OCI-LY7 (cell line): ENCODE data around the gene TGFBRAP1. TPM values are rescaled to one million over a fixed set of nuclear protein-coding genes. Genes with fewer than 3 reads are reported as not detected.

Source experiments
- BruUV-seq: library from RNA; stranded (reverse); fragments of 400-500 nt; replicated peaks from 2 replicates; lab custom pipeline; 2021; lab: Mats Ljungman, UMichigan
- CTCF ChIA-PET: fragments of 300-600 bp; sonication (Branson Sonifier 250); formaldehyde crosslinking; loops from one replicate; lab custom pipeline; 2022; ENCODE audit warnings: antibody characterized with exemption; ENCODE audit not compliant: unreplicated experiment; lab: Charles Lee
- POLR2A ChIA-PET: fragments of 300-600 bp; sonication (Branson Sonifier 250); formaldehyde crosslinking; loops from one replicate; lab custom pipeline; 2022; ENCODE audit warnings: antibody characterized with exemption; lab: Charles Lee
- DNase-seq: peaks from one replicate; pipeline ENCODE4 v3.0.0-alpha.2; 2015; ENCODE audit warnings: low spot score
- H2AFZ ChIP-seq: fragments of 200-600 bp; sonication (generic), shearing (Covaris generic); 2 replicates; pipeline ENCODE4 v1.6.1; 2014; ENCODE audit warnings: mild to moderate bottlenecking, antibody characterized with exemption, low read length, moderate library complexity
- H3K27ac ChIP-seq: fragments of 200-600 bp; sonication (generic); 2 replicates; pipeline ENCODE4 v1.5.1; 2014; ENCODE audit warnings: mixed run types, low read depth, mild to moderate bottlenecking, moderate library complexity, low read length, inconsistent platforms; ENCODE audit not compliant: poor library complexity, severe bottlenecking
- H3K36me3 ChIP-seq: fragments of 200-600 bp; sonication (generic); 2 replicates; pipeline ENCODE4 v1.6.1; 2014; ENCODE audit warnings: mild to moderate bottlenecking, antibody characterized with exemption, low read length, moderate library complexity, mixed read lengths; ENCODE audit not compliant: insufficient read depth
- H3K4me1 ChIP-seq: fragments of 200-600 bp; sonication (generic); 2 replicates; pipeline ENCODE4 v1.5.1; 2014; ENCODE audit warnings: mild to moderate bottlenecking, low read length; ENCODE audit not compliant: insufficient read depth, poor library complexity, severe bottlenecking
- H3K4me2 ChIP-seq: fragments of 200-600 bp; sonication (generic); 2 replicates; pipeline ENCODE4 v1.6.1; 2014; ENCODE audit warnings: mild to moderate bottlenecking, low read length
- H3K4me3 ChIP-seq: fragments of 200-600 bp; sonication (generic); 2 replicates; pipeline ENCODE4 v1.5.1; 2014; ENCODE audit warnings: mild to moderate bottlenecking, low read depth, low read length; ENCODE audit not compliant: poor library complexity, severe bottlenecking
- H3K79me2 ChIP-seq: fragments of 200-600 bp; sonication (generic); 2 replicates; pipeline ENCODE4 v1.6.1; 2016; ENCODE audit warnings: low read depth, mild to moderate bottlenecking, low read length, moderate library complexity, mixed read lengths; ENCODE audit not compliant: insufficient read depth
- H3K9me2 ChIP-seq: fragments of 200-600 bp; sonication (generic); 2 replicates; pipeline ENCODE4 v1.6.1; 2016; ENCODE audit warnings: mild to moderate bottlenecking, low read length, mixed read lengths; ENCODE audit not compliant: insufficient read depth
- H3K9me3 ChIP-seq: fragments of 200-600 bp; sonication (generic); 2 replicates; pipeline ENCODE4 v1.6.1; 2014; ENCODE audit warnings: mild to moderate bottlenecking, mixed run types, low read length, mixed read lengths
- H4K20me1 ChIP-seq: fragments of 200-600 bp; sonication (generic); 2 replicates; pipeline ENCODE4 v1.6.1; 2014; ENCODE audit warnings: mild to moderate bottlenecking, antibody characterized with exemption, low read length, moderate library complexity, mixed read lengths; ENCODE audit not compliant: insufficient read depth
- EZH2phosphoT487 ChIP-seq: fragments of 200-600 bp; sonication (generic); IDR thresholded peaks from 2 replicates; pipeline ENCODE4 v1.6.1; 2018; ENCODE audit warnings: low read depth, borderline replicate concordance, mild to moderate bottlenecking, mixed run types, antibody characterized with exemption, low read length, moderate library complexity, mixed read lengths
- intact Hi-C: fragments of 100-400 bp; cut with micrococcal nuclease; formaldehyde crosslinking; loops from one replicate; pipeline ENCODE4 v1.10.0; 2022; ENCODE audit not compliant: unreplicated experiment
- total RNA-seq, 2 experiments: library from RNA; depleted of rRNA in 1 of 2; stranded (reverse); fragments of >200 nt in 1 of 2; shearing (Covaris generic) in 1 of 2; gene quantifications; 2 replicates each; pipeline ENCODE4 v1.2.3, GENCODE V29; 2014 to 2022
- TF ChIP-seq, protein P1 (sequence below): fragments of 200-600 bp; sonication (generic); conservative IDR thresholded peaks from 2 replicates; pipeline ENCODE4 v1.5.1; 2014; ENCODE audit warnings: mild to moderate bottlenecking, antibody characterized with exemption, low read length, moderate library complexity, mixed read lengths

TGFBRAP1 gene
- total RNA-seq, 2 experiments from 2014 or later: 20.5 to 24.6 TPM

DNA sequence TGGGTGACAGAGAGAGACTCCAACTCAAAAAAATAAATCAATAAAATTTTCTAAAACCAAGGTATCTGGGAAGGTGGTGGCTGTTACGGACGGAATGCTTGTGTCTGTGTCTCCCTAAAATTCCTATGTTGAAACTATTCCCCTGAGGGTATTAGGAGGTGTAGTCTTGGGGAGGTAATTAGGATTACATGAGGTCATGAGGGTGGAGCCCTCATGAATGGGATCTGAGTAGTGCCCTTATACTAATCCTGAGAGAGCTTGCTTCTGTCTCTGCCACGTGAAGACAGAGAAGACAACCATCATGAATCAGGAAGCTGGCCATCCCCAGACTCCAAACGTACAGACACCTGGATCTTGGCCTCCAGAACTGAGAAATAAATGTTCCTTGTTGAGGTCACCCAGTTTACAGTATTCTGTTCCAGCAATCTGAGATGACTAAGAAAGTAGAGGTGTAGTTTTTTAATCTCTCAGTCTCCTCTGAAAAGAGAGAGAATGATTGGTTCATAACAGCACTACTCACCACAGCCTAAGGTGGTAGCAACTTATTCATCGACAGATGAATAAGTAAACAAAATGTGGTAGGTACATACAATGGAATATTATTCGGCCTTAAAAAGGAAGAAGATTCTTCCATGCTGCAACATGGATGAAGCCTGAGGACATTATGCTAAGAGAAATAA is 38.4 kb downstream of the TGFBRAP1 start:
- Histone ChIP-seq H4K20me1 (no peaks in the 10 kb centered on the region), H3K4me1 (no peaks in the 10 kb centered on the region), H3K9me3 (no peaks in the 10 kb centered on the region), H3K79me2 (no peaks in the 10 kb centered on the region), H3K4me2 (no peak overlapping the region), H3K4me3 (no peak overlapping the region), H2AFZ (no peak overlapping the region), H3K27ac (no peak overlapping the region), H3K9me2 (no peaks in the 10 kb centered on the region), H3K36me3 (peaks cover 91% of the 10 kb centered on the region)
- CTCF ChIA-PET: no interaction called here
- BruUV-seq: no TSS peak
- intact Hi-C loops: no loop called here
- POLR2A ChIA-PET: no interaction called here
- DNase-seq: no peak
- TF ChIP-seq, protein P1, sequence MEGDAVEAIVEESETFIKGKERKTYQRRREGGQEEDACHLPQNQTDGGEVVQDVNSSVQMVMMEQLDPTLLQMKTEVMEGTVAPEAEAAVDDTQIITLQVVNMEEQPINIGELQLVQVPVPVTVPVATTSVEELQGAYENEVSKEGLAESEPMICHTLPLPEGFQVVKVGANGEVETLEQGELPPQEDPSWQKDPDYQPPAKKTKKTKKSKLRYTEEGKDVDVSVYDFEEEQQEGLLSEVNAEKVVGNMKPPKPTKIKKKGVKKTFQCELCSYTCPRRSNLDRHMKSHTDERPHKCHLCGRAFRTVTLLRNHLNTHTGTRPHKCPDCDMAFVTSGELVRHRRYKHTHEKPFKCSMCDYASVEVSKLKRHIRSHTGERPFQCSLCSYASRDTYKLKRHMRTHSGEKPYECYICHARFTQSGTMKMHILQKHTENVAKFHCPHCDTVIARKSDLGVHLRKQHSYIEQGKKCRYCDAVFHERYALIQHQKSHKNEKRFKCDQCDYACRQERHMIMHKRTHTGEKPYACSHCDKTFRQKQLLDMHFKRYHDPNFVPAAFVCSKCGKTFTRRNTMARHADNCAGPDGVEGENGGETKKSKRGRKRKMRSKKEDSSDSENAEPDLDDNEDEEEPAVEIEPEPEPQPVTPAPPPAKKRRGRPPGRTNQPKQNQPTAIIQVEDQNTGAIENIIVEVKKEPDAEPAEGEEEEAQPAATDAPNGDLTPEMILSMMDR: no peak
- no peak for TF ChIP-seq EZH2phosphoT487

- ChIA-PET CTCF (no interaction called here), POLR2A (interaction anchor here (0.6 kb wide), 1 partner anchor 1172 kb away, joined by 9 read pairs; no protein-coding TSS in a partner anchor)
- no peak overlapping the region for H3K4me2 ChIP-seq
- H2AFZ ChIP-seq: no peak overlapping the region
- no peaks in the 10 kb centered on the region for H4K20me1 ChIP-seq
- BruUV-seq: no TSS peak
- no peaks in the 10 kb centered on the region for H3K9me2 ChIP-seq
- no peaks in the 10 kb centered on the region for H3K4me1 ChIP-seq
- no peaks in the 10 kb centered on the region for H3K79me2 ChIP-seq
- DNase-seq: no peak
- H3K4me3 ChIP-seq: no peak overlapping the region
- H3K27ac ChIP-seq: no peak overlapping the region
- intact Hi-C loops: no loop called here
- TF ChIP-seq, protein P1: no peak
- no peak for TF ChIP-seq EZH2phosphoT487
- no peaks in the 10 kb centered on the region for H3K9me3 ChIP-seq
- peaks cover 92% of the 10 kb centered on the region for H3K36me3 ChIP-seq
Observed at GRCh38 chr2:105288133-105288532, 41.4 kb downstream of the TGFBRAP1 start.

GRCh38 chr2:105287692-105288091 is 41.8 kb downstream of the TGFBRAP1 start:
- BruUV-seq: no TSS peak
- Histone ChIP-seq H3K4me2 (no peak overlapping the region), H4K20me1 (no peaks in the 10 kb centered on the region), H3K79me2 (no peaks in the 10 kb centered on the region), H3K9me2 (no peaks in the 10 kb centered on the region), H3K27ac (no peak overlapping the region), H3K4me1 (no peaks in the 10 kb centered on the region), H3K36me3 (peaks cover 93% of the 10 kb centered on the region), H3K4me3 (no peak overlapping the region), H3K9me3 (no peaks in the 10 kb centered on the region), H2AFZ (no peak overlapping the region)
- DNase-seq: peak; percentile 31
- ChIA-PET POLR2A (interaction anchor here (0.6 kb wide), 1 partner anchor 1171 kb away, joined by 9 read pairs; no protein-coding TSS in a partner anchor), CTCF (no interaction called here)
- TF ChIP-seq, protein P1: peak; percentile 70
- TF ChIP-seq EZH2phosphoT487: no peak
- intact Hi-C loops: no loop called here
